Fibroblast of skin of right quadriceps (primary cell): ENCODE results near the gene ACOT9.
"Not testable (repeated sequence)": the region's sequence is repeated elsewhere in the genome, so short reads cannot be mapped to it uniquely, and the experiment has no call there.

Experiments used
- DNase-seq: peaks from one replicate; pipeline ENCODE4 v3.0.0-alpha.2; 2013

ACOT9 gene

GRCh38 chrX:23742697-23743622 is at the start of gene ACOT9:
TSS of gene ACOT9 (minus strand) at chrX:23743276. CDS start at chrX:23743144, 132 bp downstream.
- DNase-seq = peak; percentile 93

- DNase-seq = no peak
These were observed 47.0 kb upstream of the ACOT9 start for GRCh38 chrX:23790155-23790497.

GRCh38 chrX:23789386-23790154 is 46.5 kb upstream of the ACOT9 start:
- no peak for DNase-seq

GRCh38 chrX:23788946-23789345 is 45.9 kb upstream of the ACOT9 start:
- no peak for DNase-seq

- DNase-seq = no peak
These were observed 45.4 kb upstream of the ACOT9 start for GRCh38 chrX:23788521-23788920.

- DNase-seq = no peak
These were observed 44.7 kb upstream of the ACOT9 start for GRCh38 chrX:23787745-23788118.

- DNase-seq = no peak
These were observed 43.3 kb upstream of the ACOT9 start for GRCh38 chrX:23786268-23786815.

GRCh38 chrX:23785580-23785979 is 42.5 kb upstream of the ACOT9 start:
- no peak for DNase-seq

- DNase-seq = peak; percentile 80
These were observed 41.6 kb upstream of the ACOT9 start for GRCh38 chrX:23784470-23785331.

- no peak for DNase-seq
These were observed 40.8 kb upstream of the ACOT9 start for GRCh38 chrX:23783589-23784469.

GRCh38 chrX:23782863-23783588 is 40.0 kb upstream of the ACOT9 start, which contains the start of gene SAT1:
TSS of gene SAT1 (plus strand) at chrX:23783173. CDS start at chrX:23783352, 179 bp downstream.
- peak; percentile 95 for DNase-seq

GRCh38 chrX:23782455-23782854 is 39.4 kb upstream of the ACOT9 start:
- no peak for DNase-seq

GRCh38 chrX:23779025-23779424 is 35.9 kb upstream of the ACOT9 start:
- peak; percentile 78 for DNase-seq

GRCh38 chrX:23776363-23776762 is 33.3 kb upstream of the ACOT9 start:
- DNase-seq = no peak

- no peak for DNase-seq
These were observed 30.6 kb upstream of the ACOT9 start for GRCh38 chrX:23773601-23774175.

- DNase-seq = not testable (repeated sequence)
These were observed 28.0 kb upstream of the ACOT9 start for GRCh38 chrX:23771086-23771485.

GRCh38 chrX:23770142-23770541 is 27.1 kb upstream of the ACOT9 start:
- no peak for DNase-seq

- no peak for DNase-seq
These were observed 23.8 kb upstream of the ACOT9 start for GRCh38 chrX:23766650-23767551.

GRCh38 chrX:23765868-23766267 is 22.8 kb upstream of the ACOT9 start:
- no peak for DNase-seq
